ENCODE measurements around the gene CABP7. TPM values are rescaled to one million over a fixed set of nuclear protein-coding genes. Genes with fewer than 3 reads are reported as not detected.

CABP7 gene
- total and polyA plus RNA-seq, 4 donors, result 0.08 TPM; not detected in 3

- H3K4me1 ChIP-seq (ENCODE audit: control insufficient read depth in 4 of 4, insufficient read depth in 4 of 4, low read length in 3 of 4), result peaks cover 5 to 25% (median 19%) of the 10 kb centered on the region in 4 donors
These were observed 47.6 kb downstream of the CABP7 start, which contains the start of gene UQCR10 for GRCh38 chr22:29767171-29768051. Gene UQCR10, plus strand, starts transcription at chr22:29767369. Its CDS starts 30 bp downstream, at chr22:29767399.

GRCh38 chr22:29768052-29768693 is 48.4 kb downstream of the CABP7 start:
- H3K9me3 ChIP-seq (ENCODE audit: control insufficient read depth in 4 of 4, low read length in 3 of 4), result no peaks in the 10 kb centered on the region
- H3K27ac ChIP-seq (ENCODE audit: low read depth in 1 of 2, low read length in 2 of 2), result peak overlapping the region in 1 of 2 donors; percentile 83
- DNase-seq (ENCODE audit: low spot score), result no peak
- 39% methylated on average over 6 of the region's 6 CpGs for WGBS
- H3K9ac ChIP-seq (ENCODE audit: low read depth in 1 of 2, low read length in 2 of 2), result peak overlapping the region; percentile 85 to 88
- H3K36me3 ChIP-seq (ENCODE audit: control insufficient read depth in 4 of 4, insufficient read depth in 3 of 4, low read depth in 1 of 4, low read length in 3 of 4), result peaks cover 0 to 16% (median 11%) of the 10 kb centered on the region in 4 donors
- peak overlapping the region; percentile 62 to 97 (median 85) for H3K4me3 ChIP-seq (ENCODE audit: low read depth in 1 of 3, low read length in 3 of 3)
- H3K27me3 ChIP-seq (ENCODE audit: control insufficient read depth in 4 of 4, insufficient read depth in 4 of 4, low read length in 3 of 4), result no peaks in the 10 kb centered on the region
- H3K4me1 ChIP-seq (ENCODE audit: control insufficient read depth in 4 of 4, insufficient read depth in 4 of 4, low read length in 3 of 4), result peaks cover 5 to 25% (median 19%) of the 10 kb centered on the region in 4 donors
- TF ChIP-seq GABPA (IDR thresholded peaks at IDR 0.05 in 1 of 2, conservative IDR thresholded peaks at IDR 0.05 in 1 of 2) (no peak), MAX (IDR thresholded peaks at IDR 0.05) (no peak), TAF1 (conservative IDR thresholded peaks at IDR 0.05) (no peak), SP1 (IDR thresholded peaks at IDR 0.05) (no peak), EGR1 (IDR thresholded peaks at IDR 0.05; ENCODE audit: low read depth in 2 of 2) (no peak), YY1 (IDR thresholded peaks at IDR 0.05) (no peak), HNF4A (conservative IDR thresholded peaks at IDR 0.05) (no peak), ZBTB33 (IDR thresholded peaks at IDR 0.05) (no peak), RXRA (IDR thresholded peaks at IDR 0.05) (no peak), FOXA2 (IDR thresholded peaks at IDR 0.05) (no peak), FOXA1 (IDR thresholded peaks at IDR 0.05) (no peak), RAD21 (IDR thresholded peaks at IDR 0.05) (no peak), CTCF (IDR thresholded peaks at IDR 0.05; ENCODE audit: low read depth, low read length, missing input control) (no peak)
- TF ChIP-seq, protein P1, sequence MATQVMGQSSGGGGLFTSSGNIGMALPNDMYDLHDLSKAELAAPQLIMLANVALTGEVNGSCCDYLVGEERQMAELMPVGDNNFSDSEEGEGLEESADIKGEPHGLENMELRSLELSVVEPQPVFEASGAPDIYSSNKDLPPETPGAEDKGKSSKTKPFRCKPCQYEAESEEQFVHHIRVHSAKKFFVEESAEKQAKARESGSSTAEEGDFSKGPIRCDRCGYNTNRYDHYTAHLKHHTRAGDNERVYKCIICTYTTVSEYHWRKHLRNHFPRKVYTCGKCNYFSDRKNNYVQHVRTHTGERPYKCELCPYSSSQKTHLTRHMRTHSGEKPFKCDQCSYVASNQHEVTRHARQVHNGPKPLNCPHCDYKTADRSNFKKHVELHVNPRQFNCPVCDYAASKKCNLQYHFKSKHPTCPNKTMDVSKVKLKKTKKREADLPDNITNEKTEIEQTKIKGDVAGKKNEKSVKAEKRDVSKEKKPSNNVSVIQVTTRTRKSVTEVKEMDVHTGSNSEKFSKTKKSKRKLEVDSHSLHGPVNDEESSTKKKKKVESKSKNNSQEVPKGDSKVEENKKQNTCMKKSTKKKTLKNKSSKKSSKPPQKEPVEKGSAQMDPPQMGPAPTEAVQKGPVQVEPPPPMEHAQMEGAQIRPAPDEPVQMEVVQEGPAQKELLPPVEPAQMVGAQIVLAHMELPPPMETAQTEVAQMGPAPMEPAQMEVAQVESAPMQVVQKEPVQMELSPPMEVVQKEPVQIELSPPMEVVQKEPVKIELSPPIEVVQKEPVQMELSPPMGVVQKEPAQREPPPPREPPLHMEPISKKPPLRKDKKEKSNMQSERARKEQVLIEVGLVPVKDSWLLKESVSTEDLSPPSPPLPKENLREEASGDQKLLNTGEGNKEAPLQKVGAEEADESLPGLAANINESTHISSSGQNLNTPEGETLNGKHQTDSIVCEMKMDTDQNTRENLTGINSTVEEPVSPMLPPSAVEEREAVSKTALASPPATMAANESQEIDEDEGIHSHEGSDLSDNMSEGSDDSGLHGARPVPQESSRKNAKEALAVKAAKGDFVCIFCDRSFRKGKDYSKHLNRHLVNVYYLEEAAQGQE (IDR thresholded peaks at IDR 0.05), result no peak

More at GRCh38 chr22:29767171-29768051, 47.6 kb downstream of the CABP7 start, which contains the start of gene UQCR10:
- DNase-seq (ENCODE audit: low spot score), result peak; percentile 89
- Histone ChIP-seq H3K27ac (ENCODE audit: low read depth in 1 of 2, low read length in 2 of 2) (peak within 1 kb of the TSS; percentile 83 to 84), H3K9me3 (ENCODE audit: control insufficient read depth in 4 of 4, low read length in 3 of 4) (no peaks in the 10 kb centered on the region), H3K27me3 (ENCODE audit: control insufficient read depth in 4 of 4, insufficient read depth in 4 of 4, low read length in 3 of 4) (no peaks in the 10 kb centered on the region), H3K36me3 (ENCODE audit: control insufficient read depth in 4 of 4, insufficient read depth in 3 of 4, low read depth in 1 of 4, low read length in 3 of 4) (peaks cover 0 to 16% (median 11%) of the 10 kb centered on the region in 4 donors), H3K9ac (ENCODE audit: low read depth in 1 of 2, low read length in 2 of 2) (peak within 1 kb of the TSS; percentile 85 to 88), H3K4me3 (ENCODE audit: low read depth in 1 of 3, low read length in 3 of 3) (peak within 1 kb of the TSS; percentile 68 to 97 (median 85))
- peak; percentile 98 for TF ChIP-seq YY1 (IDR thresholded peaks at IDR 0.05)
- TF ChIP-seq RXRA (IDR thresholded peaks at IDR 0.05), result peak in 1 of 2 donors; percentile 2
- peak in 1 of 2 donors; percentile 3 for TF ChIP-seq RAD21 (IDR thresholded peaks at IDR 0.05)
- peak; percentile 5 for TF ChIP-seq SP1 (IDR thresholded peaks at IDR 0.05)
- peak; percentile 15 for TF ChIP-seq NR2F2 (IDR thresholded peaks at IDR 0.05)
- no peak for TF ChIP-seq TAF1 (conservative IDR thresholded peaks at IDR 0.05)
- TF ChIP-seq FOXA1 (IDR thresholded peaks at IDR 0.05), result no peak
- peak; percentile 18 to 34 for TF ChIP-seq HNF4A (conservative IDR thresholded peaks at IDR 0.05)
- TF ChIP-seq HNF4G (IDR thresholded peaks at IDR 0.05), result no peak
- TF ChIP-seq FOXA2 (IDR thresholded peaks at IDR 0.05), result no peak
- no peak for TF ChIP-seq JUND (IDR thresholded peaks at IDR 0.05)
- 11% methylated on average over 46 of the region's 46 CpGs for WGBS
